Measurements from ENCODE around the gene TSSC4. TPM values are rescaled to one million over a fixed set of nuclear protein-coding genes. Genes with fewer than 3 reads are reported as not detected.

The TSSC4 gene
- total RNA-seq = 10 to 100 TPM; 17.6 to 27.0 (median 19.5) TPM
- long read RNA-seq, partial matches to known transcripts = 0 of 6 reads
- long read RNA-seq, other reads (novel, unspliced or antisense) = 0 of 6 reads

DNA sequence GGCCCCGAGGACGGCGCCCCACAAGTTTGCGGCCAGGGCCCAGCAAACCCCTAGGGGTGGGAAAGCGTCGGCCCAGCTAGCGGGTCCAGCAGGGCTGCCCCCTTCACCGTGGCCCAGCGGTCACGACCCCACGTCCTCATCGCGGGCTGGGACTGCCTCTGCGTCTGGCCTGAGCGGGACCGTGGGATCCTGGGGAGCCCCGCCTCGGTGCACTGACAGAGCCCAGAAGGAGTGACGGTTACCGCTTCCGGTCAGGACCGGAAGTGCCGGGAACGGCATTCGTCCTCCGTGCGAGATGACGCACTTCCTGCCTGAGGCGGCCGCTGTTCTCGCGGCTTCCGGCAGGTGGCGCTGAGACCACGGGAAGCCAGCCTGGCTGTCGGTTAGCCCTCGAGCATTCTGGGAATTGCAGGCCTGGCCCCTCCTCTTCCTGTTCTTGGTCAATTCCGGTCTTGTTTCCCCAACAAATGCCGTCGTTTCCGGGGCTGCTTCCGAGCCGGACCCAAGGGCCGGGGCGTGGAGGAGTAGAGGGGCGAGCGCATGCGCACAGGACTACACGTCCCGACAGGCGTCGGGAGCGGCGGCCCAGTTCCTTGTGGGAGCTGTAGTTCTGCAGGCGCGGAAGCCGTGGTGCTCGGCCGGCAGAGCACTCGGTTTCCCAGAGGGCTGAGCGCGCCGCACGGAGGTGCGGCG is at the start of gene TSSC4:
TSSC4 (plus strand) TSS at position 682 of the 693 bp plus-strand sequence. CDS start 1,884 bp downstream, outside the sequence.
- intact Hi-C loops (cut with DNase I) = no loop called here
- Histone ChIP-seq H3K4me3 (peak within 1 kb of the TSS; percentile 59 to 100 (median 92)), H3K27ac (peak within 1 kb of the TSS; percentile 94 to 95 (median 94)), H3K36me3 (peaks cover 5 to 42% (median 13%) of the 10 kb centered on the region in 4 donors), H3K9me3 (no peaks in the 10 kb centered on the region), H3K4me1 (peaks cover 0 to 21% (median 7%) of the 10 kb centered on the region in 4 donors), H3K27me3 (no peaks in the 10 kb centered on the region)
- 0% methylated on average over 16 of the region's 66 CpGs for WGBS (ENCODE audit: insufficient coverage, low coverage, low lambda C conversion rate, missing lambda C conversion rate)
- TF ChIP-seq CTCF (IDR thresholded peaks at IDR 0.05) = peak; percentile 96 to 100 (median 100)
- TF ChIP-seq POLR2A (IDR thresholded peaks at IDR 0.05) = peak; percentile 81
- DNase-seq (peak; percentile 100), ATAC-seq (peak; percentile 86 to 91 (median 90))

GRCh38 chr11:2351701-2352100 is 48.8 kb upstream of the TSSC4 start:
- WGBS (ENCODE audit: insufficient coverage, low coverage, low lambda C conversion rate, missing lambda C conversion rate) = 42% methylated on average over 2 of the region's 3 CpGs
- no peak for TF ChIP-seq CTCF (IDR thresholded peaks at IDR 0.05)
- Histone ChIP-seq H3K36me3 (no peaks in the 10 kb centered on the region), H3K4me1 (peaks cover 0 to 13% (median 6%) of the 10 kb centered on the region in 4 donors), H3K9me3 (no peaks in the 10 kb centered on the region), H3K27ac (no peak overlapping the region), H3K27me3 (no peaks in the 10 kb centered on the region), H3K4me3 (no peak overlapping the region)
- intact Hi-C loops (cut with DNase I) = no loop called here
- ATAC-seq (peak in 3 of 4 donors; percentile 28 to 66 (median 45)), DNase-seq (no peak)

- Histone ChIP-seq H3K4me3 (no peak overlapping the region), H3K27me3 (no peaks in the 10 kb centered on the region), H3K36me3 (no peaks in the 10 kb centered on the region), H3K9me3 (no peaks in the 10 kb centered on the region), H3K27ac (no peak overlapping the region), H3K4me1 (peaks cover 0 to 8% (median 4%) of the 10 kb centered on the region in 4 donors)
- intact Hi-C loops (cut with DNase I) = no loop called here
- 90% methylated on average over 4 of the region's 4 CpGs for WGBS (ENCODE audit: insufficient coverage, low coverage, low lambda C conversion rate, missing lambda C conversion rate)
- DNase-seq (no peak), ATAC-seq (no peak)
- TF ChIP-seq POLR2A (IDR thresholded peaks at IDR 0.05) (no peak), CTCF (IDR thresholded peaks at IDR 0.05) (no peak)
Observed at GRCh38 chr11:2352420-2352819, 48.1 kb upstream of the TSSC4 start.

- H3K4me1 ChIP-seq = no peaks in the 10 kb centered on the region
- no peaks in the 10 kb centered on the region for H3K36me3 ChIP-seq
- 61% methylated on average over 3 of the region's 7 CpGs for WGBS (ENCODE audit: insufficient coverage, low coverage, low lambda C conversion rate, missing lambda C conversion rate)
- H3K9me3 ChIP-seq = no peaks in the 10 kb centered on the region
- H3K27ac ChIP-seq = no peak overlapping the region
- intact Hi-C loops (cut with DNase I) = no loop called here
- ATAC-seq (no peak), DNase-seq (no peak)
- no peaks in the 10 kb centered on the region for H3K27me3 ChIP-seq
- H3K4me3 ChIP-seq = no peak overlapping the region
- TF ChIP-seq CTCF (IDR thresholded peaks at IDR 0.05) = no peak
- TF ChIP-seq POLR2A (IDR thresholded peaks at IDR 0.05) = no peak
Observed at GRCh38 chr11:2355000-2355644, 45.4 kb upstream of the TSSC4 start.

Data from right lobe of liver (tissue), 6 donors.